NCI-H2029 treated with DMSO at 0.1 percent for 48 hours (cell line): Measurements from ENCODE around the gene PEX26.
"Not testable (repeated sequence)": the region's sequence is repeated elsewhere in the genome, so short reads cannot be mapped to it uniquely, and the experiment has no call there.

Source experiments
- DNase-seq: peaks from one replicate; lab custom pipeline; 2025; lab: John Stamatoyannopoulos, UW

The PEX26 gene

DNA sequence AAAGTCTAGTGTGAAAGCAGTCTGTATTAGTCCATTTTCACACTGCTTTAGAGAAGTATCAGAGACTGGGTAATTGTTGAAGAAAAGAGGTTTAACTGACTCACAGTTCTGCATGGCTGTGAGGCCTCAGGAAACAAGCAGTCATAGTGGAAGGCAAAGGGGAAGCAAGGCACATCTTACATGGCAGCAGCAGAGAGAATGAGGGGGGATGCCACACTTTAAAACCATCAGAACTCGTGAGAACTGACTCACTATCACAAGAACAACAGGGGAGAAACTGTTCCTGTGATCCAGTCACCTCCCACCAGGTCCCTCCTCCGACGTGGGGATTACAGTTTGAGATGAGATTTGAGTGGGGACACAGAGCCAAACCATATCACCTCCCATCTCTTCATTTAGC is 19.0 kb downstream of the PEX26 start:
- no peak for DNase-seq

DNA sequence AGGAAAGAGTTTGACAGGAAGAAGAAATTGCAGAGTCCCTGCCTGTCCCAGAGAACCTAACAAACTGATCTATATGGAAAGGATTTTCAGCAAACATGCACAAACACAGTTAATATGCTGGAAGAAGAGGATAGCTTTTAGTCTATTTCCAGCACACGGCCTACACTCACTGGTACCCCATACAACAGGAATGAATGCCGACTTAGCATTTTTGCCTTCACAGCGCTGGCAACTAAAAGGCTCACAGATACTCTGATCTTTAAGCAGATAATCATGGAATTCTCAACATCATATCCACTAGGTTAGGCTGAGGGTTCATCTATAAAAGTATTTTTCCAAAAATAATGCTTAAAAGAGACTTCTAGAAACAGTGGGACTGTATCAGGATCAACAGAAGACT is 23.0 kb downstream of the PEX26 start:
- no peak for DNase-seq

DNA sequence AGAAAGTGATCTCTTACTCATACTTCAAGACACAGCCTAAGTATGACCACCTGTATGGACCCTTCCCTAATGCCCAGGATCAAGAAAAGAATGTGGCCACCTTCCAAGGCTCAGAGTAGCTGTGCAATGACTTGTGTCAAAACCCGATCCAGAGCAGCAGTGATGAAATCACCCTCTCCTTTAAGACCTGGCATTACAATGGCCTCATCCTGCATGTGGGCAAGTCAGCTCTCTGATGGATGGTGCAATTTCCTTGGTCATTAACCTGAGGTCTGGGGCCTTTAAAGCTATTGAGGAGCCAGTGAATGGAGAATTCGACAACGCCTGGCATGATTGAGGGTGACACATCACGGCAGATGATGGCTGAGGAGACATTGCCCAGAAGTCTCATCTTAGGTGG is 23.7 kb downstream of the PEX26 start:
- DNase-seq, result no peak

DNA sequence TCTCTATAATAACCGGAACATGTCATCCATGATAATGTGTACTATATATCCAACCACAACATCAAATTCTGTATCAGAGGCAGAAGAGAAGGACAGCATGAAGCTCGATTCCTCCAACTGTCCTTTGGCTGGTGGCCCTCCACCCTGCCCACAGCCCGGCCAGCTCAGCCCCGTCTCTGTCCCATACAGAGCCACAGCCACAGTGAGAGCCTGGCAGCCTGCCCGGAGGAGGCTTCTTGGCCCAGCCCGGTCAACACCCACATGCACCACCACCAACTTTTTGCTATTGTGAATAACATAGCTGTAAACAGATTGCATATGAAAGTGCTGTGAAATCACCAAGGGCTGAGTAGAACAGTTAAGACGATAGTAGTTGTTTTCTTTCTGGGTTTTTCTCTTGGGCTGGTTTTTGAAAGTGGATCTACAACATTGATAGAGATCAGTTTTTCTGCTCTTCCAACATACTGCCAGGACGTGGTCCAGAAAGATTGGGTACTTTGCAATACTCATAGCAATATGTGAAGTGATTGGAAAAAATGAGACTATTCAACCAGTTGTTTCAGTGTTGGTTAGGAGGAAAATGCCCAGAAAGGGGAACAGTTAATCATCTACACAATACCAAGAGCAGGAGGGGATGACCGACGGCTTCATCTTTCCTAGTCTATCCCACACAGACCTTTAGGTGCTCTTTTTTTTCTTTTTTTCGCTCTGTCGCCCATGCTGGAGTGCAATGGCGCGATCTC is 25.9 kb downstream of the PEX26 start:
- no peak for DNase-seq

DNA sequence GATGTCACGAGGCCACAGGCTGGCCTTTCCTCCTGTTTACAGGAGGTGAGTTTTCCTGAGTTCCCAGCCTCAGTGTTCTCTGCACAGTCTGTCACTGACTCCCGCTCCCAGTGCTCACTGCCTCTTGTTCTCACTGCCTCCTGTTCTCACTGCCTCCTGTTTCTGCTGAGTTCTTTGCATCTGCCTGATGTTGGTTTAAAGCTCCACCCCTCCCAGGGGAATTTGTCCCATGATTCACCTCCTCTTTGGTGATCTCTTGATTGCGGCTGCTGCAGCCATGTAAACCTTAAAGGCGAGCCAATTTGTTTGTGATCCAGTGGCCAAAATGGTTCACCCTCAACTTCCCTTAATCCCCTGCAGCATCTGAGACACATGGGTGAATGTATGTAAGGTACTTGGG is 26.8 kb downstream of the PEX26 start:
- no peak for DNase-seq

DNA sequence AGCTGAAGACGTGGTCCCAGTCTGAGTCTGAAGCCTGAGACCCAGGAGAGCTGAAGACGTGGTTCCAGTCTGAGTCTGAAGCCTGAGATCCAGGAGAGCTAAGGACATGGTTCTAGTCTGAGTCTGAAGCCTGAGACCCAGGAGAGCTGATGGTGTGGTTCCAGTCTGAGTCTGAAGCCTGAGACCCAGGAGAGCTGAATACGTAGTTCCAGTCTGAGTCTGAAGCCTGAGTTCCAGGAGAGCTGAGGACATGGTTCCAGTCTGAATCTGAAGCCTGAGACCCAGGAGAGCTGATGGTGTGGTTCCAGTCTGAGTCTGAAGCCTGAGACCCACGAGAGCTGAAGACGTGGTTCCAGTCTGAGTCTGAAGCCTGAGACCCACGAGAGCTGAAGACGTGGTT is 28.2 kb downstream of the PEX26 start:
- not testable (repeated sequence) for DNase-seq

DNA sequence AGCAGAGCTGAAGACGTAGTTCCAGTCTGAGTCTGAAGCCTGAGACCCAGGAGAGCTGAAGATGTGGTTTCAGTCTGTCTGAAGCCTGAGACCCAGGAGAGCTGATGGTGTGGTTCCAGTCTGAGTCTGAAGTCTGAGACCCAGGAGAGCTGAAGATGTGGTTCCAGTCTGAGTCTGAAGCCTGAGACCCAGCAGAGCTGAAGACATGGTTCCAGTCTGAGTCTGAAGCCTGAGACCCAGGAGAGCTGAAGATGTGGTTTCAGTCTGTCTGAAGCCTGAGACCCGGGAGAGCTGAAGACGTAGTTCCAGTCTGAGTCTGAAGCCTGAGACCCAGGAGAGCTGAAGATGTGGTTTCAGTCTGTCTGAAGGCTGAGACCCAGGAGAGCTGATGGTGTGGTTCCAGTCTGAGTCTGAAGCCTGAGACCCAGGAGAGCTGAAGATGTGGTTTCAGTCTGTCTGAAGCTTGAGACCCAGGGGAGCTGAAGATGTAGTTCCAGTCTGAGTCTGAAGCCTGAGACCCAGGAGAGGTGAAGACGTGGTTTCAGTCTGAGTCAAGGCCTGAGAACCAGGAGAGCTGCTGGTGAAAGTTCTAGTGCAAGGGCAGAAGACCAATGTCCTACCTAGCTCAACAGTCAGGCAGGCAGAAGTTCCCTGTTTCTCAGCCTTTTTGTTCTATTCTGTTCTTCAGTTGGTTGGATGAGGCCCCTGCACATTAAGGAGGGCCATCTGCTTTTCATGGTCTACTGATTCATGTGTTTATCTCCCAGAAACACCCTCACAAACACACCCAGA is 29.0 kb downstream of the PEX26 start:
- not testable (repeated sequence) for DNase-seq

DNA sequence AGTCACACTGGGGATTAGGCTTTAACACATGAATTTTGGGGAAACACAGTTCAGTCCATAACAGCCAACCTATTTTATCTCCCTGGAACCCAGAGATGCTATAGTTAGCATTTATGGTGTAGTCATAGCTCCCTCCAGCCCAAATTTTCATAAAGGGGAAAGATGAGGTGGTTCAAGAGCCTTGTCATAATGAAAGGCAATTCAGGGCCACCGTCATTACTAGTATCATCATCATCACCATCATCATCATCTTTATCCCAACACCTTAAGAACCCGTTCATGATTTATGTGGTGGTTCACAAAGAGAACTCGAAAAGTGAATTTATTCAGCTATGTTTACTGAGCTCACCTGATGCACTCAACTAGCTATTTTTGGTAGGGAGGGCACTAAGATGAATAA is 30.4 kb downstream of the PEX26 start:
- no peak for DNase-seq

DNA sequence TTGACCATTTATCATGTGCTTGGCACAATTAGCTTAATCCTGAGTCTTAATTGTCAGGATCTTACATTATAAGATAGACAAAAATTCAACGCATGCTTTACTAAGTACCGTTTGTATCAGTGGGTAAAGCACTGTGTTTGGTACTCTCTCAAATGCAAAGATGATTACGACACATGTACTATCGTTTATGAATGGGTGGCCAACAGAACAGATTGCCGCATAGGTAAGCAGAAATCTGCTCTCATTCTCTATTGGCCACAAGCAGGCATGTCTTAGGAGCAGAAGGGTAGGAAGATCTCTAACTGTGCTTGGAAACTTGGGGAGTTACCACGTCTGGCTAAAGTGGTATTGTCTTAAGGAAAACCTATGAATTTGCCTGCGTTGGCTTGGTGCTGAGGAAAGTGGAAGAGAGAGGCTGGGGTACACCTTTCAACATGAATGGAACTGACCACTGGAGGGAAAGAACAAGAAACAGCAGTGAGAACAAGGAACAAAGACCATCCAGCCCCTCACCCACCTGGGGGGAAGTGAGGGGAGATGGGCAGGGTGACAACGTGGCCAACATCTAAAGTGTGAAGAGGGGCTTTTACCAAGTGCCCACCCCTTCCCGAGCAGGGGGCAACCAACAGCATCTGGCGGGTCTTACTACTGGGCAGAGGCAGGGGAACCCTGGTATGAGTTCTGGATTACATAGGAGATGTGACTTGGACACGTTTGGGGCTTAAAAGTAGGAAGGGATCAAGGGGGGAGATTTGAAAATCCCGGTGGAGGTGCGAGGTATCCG is 31.8 kb downstream of the PEX26 start:
- DNase-seq, result no peak

DNA sequence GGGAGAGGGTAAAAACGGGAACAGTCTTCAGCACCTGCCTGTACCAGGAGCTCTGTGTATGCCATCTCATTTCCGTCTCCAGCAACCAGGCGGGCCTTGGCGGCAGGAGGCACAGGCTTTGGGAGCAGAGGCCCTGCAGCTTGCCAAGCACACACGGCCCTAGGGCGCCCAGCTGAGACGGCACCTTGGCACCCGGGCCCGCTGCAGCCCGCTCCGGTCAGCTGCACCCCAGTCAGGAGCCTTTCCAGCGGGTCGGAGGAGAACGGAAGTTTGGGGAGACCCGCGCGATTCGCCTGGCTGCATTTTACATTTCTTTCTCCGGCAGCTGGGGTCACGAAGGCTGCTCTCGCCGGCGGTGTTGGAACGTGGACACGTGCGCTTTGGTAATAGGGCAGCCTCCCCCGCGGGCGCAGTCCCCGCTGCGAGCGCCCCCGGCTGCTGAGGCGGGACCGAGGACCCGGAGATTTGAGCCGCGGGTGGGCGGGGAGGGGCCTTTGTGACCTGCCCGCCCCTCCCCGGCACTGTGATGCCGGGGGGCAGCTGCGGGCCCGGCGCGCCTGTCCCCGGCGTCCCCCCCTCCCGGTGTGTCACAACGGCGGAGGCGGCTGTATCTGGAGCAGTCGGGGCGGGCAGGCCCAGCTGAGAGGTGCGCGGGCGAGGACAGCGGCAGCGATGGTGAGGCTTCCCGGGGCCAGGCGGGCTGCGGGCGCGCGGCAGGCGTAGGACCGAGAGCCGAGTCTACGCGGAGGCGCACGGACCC is 32.6 kb downstream of the PEX26 start, which contains the start of gene TUBA8:
Gene TUBA8 (plus strand): TSS at position 616 of the 760 bp plus-strand sequence. CDS start 57 bp downstream, at position 673.
- DNase-seq, result no peak

DNA sequence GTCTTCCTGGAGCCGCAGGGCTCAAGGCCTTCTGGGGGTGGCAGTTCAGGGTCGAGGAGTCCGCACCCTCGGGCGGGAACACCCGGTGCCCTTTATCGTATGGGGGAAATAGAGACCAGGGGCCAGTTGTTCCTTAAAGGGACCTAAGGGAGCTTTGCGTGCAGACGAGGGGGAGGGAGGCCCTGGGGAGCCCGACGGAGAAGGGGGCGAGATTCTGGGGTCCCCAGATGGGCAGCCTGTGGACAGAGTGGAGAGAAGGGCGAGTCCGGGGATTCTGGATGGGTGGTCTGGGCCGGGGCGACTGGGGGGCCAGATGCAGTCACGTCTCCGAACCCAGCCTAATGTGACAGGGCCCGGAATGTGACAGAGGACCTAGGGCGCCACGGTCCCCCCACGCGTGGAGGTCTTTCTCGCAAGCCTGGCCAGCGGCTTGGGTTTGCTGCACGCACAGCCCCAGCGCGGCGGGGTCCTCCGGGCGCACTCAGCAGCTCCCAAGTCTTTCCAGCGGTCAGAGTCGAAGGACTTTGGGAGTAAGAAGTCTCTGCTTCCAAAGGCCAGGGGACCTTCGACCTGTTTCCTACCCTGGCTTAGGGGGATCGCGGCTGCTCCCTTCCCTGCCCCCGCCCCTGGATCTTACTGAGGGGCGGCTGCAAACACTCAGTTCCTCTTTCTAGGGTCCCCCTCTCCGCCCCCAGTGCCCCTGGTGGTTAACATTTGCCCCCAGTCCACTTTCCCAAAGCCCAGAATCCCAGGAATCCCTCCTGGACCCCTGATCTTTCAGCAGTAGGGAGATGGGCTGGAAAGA is 33.4 kb downstream of the PEX26 start:
- DNase-seq, result no peak

DNA sequence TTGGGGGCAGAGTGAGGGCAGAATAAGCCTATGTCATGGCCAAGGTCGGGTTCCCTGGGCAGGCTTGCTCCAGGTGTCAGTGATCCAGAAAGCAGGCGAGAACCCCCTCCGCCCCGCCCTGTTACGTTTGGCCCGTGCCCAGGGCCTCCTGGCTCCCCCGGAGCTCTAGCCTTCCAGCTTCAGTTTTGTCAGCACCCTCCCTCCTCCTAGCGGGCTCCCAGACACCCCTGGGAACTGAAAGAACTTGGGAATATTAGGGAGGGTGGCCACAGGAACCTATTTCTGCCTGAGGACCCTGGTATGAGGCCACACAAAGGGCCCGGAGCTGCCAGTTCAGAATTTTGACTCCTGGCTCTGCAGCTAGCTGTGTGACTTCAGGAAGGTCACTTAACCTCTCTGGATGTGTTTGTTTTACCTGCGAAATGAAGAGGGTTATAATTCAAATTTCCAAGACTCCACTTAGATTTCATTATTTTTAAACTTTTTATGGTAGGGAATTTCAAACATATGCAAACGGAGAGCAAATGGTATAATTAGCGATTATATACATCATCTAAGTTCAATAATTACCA is 34.1 kb downstream of the PEX26 start:
- DNase-seq, result no peak

DNA sequence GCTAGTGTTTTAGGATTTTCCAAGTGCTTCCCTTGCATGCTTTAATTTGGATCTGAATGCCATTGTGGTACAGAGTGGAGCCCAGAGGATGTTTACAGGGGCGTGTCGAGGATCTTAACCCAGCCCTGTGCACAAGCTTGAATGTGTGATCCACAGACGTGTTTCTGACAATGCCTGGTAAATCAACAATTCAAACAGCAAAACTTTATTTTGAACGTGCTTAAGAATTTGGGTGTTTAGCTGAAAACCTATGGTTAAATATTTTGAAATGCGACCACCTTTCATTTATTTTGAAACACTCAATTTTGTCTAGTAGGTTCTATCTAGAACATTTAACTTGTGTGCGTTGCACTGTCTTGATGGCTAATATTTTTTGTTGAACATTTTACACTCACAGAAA is 34.6 kb downstream of the PEX26 start:
- no peak for DNase-seq

DNA sequence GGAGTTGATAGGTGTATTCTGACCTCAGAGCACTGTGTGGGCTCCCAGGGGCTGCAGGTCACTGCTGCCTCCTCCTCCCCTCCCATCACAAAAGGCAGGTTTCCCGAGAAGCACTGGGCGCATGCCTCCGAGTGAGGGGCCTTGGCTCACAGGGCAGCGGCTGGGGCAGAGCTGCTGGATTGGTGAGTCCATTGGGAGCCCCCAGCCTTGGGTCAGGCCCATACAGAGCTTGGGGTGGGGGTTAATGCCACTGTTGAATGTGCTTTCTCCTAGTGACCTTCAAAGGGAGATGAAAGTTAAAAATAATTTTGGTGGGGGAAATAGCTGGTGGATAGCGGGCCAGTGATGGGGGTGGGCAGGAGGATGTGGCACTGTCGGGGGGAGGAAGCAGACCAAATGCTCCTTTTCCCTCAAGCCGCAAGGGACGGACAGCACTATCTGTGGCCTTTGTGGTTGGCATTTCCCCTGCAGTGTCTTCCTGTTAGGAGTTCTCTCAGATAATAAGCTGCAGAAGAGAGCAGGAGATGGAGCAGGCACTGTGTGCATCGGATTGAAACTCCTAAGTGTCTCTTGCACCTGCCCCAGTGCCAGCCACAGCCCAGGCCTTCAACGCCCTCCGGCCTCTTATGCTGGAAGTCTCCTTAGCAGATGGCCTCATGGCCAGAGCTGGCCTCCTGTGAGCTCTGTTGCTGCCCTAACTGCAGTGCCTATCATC is 36.0 kb downstream of the PEX26 start:
- DNase-seq, result no peak

DNA sequence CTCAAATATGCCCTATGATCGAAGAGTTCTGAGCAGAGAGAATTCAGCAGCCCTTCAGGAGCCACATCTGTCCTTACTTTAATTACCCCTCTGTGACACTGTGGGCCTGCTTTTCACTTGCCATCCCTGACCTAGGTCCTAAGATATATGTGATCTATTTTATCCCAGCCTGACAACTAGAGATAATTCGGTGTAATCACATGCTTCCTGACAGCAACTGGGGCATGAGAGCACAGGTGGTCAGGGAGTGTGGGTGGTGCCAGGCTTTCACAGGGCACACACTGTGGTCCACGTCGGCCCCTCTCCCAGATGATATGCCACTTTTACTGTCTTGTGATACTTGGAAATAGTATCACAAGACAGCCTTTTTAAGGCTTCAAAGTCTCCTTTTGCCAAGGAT is 36.7 kb downstream of the PEX26 start:
- no peak for DNase-seq

DNA sequence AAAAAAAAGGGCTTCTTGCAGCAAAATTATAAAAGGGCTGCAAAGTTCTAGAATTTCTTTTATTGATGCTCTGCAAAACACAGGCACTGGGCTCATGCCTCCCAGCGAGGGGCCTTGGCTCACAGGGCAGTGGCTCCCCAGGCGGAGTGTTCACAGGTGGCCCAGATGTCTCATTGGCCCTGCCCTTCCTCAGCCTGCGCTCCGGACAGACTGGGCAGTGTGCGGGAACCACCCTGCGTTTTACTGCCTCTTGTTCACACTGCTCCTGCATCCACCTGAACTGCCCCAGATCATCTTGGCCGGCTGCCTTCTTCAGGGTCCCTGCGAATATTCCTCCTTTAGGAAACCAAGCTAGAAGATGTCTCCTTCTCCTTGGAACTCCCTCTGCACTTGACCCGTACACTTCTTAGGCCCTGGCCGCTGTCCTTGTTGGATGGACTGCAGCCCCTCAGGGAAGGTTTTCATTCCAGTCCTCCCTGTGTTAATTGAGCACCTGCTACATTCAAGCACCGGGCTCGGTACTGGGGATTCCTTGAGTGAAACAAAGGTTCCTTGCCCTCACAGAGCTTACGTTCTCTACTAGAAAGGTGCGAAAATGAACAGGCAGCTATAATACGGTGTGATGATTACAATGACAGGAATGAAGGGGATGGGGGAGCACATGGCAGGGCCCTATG is 37.3 kb downstream of the PEX26 start:
- DNase-seq, result no peak

DNA sequence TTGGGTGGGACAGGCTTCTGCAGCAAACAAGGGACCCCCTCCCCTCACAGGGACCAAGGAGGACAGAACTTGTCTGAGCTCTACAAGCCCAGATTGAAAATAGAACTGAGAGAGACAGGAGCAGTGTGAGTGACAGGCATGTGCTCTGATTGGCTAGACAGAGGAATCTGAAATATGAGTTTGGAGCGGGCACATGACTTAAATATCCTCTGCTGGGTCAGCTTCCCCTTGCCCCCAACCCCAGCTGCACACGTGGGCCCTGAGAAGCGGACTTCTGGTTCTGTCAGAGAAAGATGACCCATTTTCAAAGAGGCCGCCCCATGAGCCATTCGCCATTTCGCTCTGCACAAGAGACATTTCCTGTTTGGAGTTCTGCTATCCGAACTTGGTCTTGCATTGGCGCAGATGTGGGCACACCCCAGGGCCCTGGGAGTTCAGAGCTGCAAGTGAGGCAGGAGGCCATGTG is 38.1 kb downstream of the PEX26 start:
- DNase-seq, result no peak

DNA sequence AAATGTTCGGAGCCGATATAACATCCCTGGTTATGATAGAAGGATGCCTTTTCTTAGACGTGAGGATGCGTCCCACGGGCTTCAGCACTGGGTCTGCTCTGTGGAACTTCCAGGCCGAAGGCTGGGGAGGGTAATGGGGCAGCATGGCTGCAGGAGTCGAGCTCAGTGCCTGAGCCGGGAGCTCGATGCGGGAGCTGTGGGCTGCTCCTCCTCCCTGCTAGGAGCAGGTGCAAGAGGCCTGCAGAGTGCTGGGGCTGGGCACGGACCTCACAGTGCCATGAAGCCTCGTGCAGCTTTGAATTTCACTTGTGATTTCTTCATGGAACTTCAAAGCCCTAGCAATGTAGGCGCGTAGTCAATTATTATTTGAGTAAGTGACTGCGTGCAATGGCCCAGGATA is 38.8 kb downstream of the PEX26 start:
- no peak for DNase-seq

DNA sequence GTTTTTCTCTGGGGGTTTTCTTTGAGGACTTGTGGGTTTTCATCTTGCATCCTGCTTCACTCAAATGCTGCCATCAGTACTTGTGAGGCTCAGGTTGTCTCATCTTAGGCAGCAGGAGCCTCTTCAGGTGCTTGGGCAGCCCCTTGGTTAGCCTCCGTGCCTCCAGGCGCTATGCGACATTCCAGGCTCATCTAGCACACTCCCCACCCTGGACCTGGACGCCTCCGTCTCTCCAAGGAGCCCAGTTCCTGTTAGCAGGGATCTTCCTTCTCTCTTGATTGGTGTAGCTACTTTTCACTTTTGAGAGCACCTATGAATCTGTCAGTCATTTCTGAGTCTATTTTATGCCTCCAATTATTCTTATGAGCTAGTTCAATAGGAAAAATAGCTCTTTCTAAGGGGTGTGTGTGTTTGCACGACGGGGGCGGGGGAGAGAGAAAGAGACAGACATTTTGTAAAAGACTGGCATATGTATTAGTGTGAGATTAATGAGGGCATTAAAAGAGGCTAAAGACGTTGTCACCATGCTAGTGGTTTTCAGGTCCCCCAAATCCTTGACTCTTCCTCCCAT is 40.6 kb downstream of the PEX26 start:
- no peak for DNase-seq
